Fibroblast of lung (primary cell): ENCODE results near the gene TRIM41.

Experiments
- EZH2 ChIP-seq: IDR thresholded peaks from 2 replicates; pipeline ENCODE4 v1.5.1; 2012; ENCODE audit warnings: low read length, control low read depth, mild to moderate bottlenecking; ENCODE audit errors: missing control alignments
- TF ChIP-seq, protein P1 (sequence below), 2 donors: IDR thresholded peaks in 1 of 2; conservative IDR thresholded peaks in 1 of 2; 1 replicate in 1 of 2; 2 replicates in 1 of 2; pipeline ENCODE4 v1.5.1; 2011 to 2012; ENCODE audit warnings: low read length in 2 of 2, control low read depth in 1 of 2, inconsistent platforms in 1 of 2, low read depth in 1 of 2, mild to moderate bottlenecking in 1 of 2

DNA sequence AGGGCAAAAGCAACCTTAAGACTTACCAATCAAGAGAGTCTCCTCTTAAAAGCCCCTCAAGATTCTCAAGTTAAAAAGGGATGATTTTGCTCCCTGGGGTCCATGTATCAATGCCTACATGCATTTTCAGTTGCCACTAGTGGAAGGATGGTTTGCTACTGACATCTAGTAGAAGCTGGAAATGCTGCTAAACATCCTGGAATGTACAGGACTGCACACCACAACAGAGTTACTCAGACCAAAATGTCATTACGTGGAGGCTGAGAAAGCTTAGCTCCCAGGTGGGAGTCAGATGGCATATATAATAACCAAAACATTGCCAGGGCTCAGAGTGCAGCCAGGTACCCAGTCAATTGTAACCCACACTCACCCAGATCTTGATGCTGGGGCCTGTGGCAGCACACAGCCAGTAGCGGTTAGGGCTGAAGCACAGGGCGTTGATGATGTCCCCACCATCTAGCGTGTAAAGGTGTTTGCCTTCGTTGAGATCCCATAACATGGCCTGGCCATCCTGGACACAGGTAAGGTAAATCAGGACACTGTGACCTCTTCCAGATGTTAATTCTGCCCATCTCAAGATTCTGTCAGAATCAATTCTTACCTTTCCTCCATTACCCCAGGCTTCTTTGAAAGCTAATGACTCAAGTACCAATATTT lies 14.8 kb downstream of the TRIM41 start:
- TF ChIP-seq, protein P1, sequence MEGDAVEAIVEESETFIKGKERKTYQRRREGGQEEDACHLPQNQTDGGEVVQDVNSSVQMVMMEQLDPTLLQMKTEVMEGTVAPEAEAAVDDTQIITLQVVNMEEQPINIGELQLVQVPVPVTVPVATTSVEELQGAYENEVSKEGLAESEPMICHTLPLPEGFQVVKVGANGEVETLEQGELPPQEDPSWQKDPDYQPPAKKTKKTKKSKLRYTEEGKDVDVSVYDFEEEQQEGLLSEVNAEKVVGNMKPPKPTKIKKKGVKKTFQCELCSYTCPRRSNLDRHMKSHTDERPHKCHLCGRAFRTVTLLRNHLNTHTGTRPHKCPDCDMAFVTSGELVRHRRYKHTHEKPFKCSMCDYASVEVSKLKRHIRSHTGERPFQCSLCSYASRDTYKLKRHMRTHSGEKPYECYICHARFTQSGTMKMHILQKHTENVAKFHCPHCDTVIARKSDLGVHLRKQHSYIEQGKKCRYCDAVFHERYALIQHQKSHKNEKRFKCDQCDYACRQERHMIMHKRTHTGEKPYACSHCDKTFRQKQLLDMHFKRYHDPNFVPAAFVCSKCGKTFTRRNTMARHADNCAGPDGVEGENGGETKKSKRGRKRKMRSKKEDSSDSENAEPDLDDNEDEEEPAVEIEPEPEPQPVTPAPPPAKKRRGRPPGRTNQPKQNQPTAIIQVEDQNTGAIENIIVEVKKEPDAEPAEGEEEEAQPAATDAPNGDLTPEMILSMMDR (conservative IDR thresholded peaks at IDR 0.05 in 1 of 2, IDR thresholded peaks at IDR 0.05 in 1 of 2; ENCODE audit: low read depth in 1 of 2, low read length in 2 of 2) = no peak
- TF ChIP-seq EZH2 = no peak
